Stimulated activated CD4-positive, alpha-beta T cell treated with anti-CD3 and anti-CD28 coated beads, Interleukin-1b, Interleukin-23, amount 100 ng/mL, for 1 hour (primary cell): ENCODE measurements around the gene WDTC1.

ENCODE experiments used
- DNase-seq, 2 donors: peaks; one replicate each; pipeline ENCODE4 v3.0.0-alpha.2; 2020; ENCODE audit warnings: low read depth in 2 of 2

WDTC1 gene

DNA sequence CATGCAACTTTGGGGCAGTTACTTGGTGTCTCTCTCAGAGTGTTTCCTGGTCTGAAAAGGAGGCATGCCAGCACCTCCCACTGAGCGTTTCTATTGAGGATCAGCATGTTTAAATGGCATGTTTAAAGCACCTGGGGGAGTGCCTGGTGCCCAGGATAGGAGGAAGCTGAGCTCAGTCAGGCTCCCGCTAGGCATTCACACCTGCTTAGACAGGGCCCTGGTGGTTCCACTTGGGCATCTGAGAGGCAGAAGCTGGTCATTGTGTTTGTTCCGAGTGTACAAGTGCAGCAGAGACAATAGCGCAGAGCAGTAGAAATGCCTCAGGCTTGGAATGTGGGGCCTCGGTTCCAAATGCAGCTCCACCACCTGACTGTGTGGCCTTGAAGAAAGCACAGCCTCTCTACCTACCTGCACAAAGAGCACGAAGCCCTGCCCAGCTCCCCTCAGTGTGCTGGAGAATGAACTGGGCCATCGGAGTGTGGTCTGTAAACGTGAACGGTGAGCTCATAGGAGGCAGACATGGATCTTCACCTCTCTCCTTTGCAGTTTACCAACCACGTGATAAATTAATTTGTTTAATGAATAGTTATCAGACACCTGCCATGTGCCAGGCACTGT, 67.3 kb downstream of the WDTC1 start:
- no peak for DNase-seq

DNA sequence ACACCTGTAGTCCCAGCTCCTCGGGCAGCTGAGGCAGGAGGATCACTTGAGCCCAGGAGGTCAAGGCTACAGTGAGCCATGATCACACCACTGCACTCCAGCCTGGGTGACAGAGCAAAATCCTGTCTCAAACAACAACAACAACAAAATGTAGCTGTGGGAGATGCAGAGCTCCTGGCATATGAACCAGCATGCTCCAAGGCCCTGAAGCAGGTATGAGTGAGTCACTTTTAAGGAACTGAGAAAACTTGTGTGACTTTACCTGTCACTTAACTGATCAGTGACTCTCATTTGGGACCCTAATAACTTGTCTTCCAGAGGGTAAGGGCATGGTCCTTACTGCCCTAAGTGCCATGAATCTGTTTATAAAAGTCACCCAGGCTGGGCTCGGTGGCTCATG, 68.2 kb downstream of the WDTC1 start:
- DNase-seq = no peak

DNA sequence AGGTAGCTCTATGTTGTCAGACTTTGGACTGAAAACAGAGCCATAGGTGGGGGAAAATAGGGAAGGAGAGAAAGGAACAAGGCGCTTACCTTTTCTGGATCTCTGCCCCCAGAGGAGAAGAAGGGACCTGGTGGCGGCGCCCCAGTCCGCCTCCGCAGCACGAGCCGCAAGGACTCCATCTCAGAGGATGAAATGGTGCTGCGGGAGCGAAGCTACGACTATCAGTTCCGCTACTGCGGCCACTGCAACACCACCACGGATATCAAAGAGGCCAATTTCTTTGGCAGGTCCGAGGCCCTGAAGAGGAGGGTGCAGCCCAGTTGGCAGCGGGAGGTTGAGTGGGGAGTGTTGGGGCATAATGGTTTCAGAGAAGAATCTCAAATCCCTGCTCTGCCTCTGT, 69.1 kb downstream of the WDTC1 start:
- DNase-seq = no peak

DNA sequence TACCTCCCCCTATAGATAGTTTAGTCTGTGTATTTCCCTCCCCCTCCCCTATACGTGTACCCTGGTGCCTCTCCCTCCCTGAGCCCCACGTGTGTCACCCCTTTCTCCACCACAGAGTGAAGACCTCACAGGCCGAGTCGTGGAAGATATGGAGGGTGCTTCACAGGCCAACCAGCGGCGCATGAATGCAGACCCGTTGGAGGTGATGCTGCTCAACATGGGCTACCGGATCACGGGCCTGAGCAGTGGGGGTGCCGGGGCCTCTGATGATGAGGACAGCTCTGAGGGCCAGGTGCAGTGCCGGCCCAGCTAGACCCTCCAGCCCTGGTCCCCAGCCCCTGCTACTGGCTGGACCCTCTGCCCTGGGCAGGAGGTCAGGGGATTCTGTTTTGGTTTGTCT, 71.6 kb downstream of the WDTC1 start:
- no peak for DNase-seq

DNA sequence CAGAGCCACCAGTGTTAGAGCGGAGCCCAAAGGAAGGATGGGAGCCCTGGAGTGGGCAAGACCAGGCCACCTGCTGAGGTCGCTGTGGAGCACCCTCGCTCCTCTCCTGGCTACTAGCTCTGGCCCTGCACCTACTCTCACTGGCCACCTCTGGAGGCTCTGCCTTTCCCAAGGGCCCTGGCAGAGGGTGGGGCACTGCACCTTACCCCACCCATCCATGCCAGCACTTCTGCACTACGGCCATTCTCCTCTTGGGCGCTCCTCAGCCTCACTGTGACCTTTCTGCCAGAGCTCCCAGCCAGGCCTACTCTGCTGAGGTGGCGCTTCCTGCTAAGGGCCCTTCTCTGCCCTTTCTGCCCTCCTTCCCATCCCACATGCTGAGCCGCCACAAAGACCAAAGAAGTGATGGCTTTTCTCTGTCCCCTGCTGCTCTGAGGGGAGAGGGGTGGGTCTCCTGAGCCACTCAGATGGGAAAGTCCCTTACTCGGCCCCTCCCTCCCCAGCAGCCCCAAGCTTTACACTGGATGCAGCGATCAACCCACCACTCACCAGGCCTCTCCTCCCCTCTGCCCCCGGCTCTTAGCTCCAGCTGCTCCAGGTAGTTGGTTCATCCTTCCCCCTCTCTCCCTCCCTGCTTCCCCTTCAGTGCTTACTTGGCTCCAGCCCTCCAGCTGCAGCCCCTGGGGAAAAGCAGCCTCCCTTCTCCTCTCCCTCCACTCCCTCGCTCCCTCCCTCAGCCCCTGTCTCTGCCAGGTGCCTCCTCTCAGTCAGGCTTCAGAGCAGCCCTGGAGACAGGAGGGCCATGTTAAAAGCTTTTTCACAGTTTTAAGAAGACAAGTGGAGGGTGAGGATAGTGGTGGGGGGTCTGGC, 72.7 kb downstream of the WDTC1 start:
- DNase-seq = no peak

DNA sequence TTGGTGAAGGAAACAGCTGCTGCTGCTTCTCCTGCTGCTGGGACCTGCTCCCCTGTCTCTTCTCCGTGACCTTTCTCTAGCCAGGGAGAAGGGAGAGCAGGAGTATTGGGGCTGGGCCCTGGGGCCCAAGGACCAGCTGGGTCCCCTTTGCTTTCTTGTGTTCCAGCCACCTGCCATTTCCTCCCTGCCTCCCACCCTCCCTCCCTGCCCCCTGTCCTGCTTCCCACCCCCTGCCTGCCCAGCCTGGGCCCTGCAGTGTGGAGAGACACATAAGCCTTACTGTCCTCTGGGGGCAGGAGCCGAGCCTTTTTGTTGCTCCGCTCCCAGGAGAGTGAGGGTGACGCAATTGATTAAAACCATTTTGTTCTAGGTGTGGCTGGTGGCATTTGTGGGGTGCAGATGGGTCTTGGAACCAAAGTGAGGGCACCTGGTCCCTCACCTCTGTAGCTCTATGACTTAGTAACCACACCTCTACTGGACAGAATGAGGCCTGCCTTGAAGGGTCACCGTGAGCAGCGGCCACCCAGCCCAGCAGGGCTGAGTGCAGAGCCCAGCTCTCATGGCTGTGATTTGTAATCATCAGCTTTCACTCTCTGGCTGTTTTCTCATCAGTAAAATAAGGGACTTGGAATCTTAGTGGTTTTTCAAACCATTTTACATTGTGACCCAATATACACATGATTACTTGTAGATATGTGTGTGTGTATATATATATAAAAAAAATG, 73.6 kb downstream of the WDTC1 start:
- no peak for DNase-seq

DNA sequence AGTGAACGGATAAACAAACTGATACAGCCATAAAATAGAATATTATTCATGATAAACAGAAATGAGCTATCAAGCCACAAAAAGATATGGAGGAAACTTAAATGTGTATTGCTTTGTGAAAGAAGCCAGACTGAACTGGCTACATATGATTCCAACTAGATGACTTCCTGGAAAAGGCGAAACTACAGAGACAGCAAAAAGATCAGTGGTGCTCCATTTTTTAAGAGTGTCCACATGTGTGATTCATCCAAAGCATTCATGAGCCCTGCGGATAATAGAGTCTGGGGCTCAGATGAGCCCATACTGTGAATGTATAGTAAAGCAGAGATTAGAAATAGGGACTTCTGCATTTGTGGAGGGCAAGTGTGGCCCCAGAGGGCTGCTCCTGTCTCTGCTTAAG, 79.7 kb downstream of the WDTC1 start:
- DNase-seq = no peak

DNA sequence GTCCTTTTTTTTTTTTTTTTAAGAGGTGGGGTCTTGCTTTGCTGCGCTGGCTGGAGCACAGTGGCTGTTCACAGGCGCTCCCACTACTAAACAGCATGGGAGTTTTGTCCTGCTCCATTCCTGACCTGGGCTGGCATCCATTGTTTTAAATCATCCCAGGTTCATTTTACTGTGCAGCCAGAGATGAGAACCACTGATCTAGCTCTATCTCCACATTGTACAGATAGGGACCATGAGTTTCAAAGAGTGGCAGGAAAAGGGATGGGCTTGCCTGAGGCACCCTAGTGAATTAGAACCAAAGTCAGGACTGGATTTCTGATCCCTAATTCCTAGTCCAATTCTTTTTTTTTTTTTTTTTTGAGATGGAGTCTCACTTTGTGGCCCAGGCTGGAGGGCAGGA, 80.3 kb downstream of the WDTC1 start:
- no peak for DNase-seq

DNA sequence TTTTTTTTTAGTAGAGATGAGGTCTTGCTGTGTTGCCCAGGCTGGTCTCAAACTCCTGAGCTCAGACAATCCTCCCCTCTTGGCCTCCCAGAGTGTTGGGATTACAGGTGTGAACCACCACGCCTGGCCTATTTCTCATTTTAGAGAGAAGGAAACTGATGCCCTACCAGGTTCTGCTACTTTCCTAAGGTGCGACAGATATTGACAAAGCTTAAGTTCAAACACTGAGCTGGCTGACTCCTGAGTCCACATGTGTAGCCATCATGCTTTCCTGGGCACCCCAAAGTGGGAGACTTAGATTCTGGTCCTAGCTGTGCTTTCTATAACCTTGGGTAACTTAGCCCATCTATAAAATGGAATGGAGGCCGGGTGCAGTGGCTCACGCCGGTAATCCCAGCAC, 82.4 kb downstream of the WDTC1 start:
- DNase-seq = no peak

DNA sequence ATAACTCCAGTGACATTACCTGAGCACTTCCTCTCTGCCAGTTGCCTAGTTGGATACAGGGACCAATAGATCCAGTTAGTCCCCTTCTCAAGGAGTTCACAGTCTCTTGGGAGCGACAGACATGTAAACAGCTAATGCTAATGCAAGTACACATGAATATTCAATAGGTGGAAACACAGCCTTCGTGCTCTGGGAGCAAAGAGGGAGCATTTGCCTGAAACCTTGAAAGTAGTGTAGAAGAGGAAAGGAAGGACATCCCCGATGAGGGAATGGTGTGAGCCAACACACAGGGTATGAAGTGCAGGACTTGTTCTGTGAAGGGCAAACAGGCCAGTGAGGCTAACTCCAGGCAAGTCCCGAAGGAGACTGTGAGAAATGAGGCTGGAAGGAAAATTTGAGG, 83.7 kb downstream of the WDTC1 start:
- DNase-seq = no peak

DNA sequence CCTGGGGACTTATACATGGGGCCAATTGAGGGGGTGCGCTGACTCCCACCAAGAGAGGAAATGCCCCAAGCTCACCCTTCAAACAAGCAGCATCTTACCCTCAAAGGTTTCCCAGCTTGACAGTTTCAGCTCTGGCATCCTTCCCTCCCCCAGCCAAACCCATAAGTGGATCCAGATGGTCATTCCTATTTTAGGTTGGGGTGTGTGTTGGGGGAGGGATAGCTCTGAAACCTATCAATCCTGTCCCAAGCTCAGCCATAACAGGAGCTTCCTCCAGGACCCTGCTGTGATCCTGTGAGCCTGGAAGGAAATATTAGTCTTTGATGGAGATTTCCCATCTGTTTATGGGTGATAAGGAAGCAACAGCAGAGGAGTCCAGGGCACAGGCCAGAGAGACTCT, 84.2 kb downstream of the WDTC1 start:
- DNase-seq = no peak

DNA sequence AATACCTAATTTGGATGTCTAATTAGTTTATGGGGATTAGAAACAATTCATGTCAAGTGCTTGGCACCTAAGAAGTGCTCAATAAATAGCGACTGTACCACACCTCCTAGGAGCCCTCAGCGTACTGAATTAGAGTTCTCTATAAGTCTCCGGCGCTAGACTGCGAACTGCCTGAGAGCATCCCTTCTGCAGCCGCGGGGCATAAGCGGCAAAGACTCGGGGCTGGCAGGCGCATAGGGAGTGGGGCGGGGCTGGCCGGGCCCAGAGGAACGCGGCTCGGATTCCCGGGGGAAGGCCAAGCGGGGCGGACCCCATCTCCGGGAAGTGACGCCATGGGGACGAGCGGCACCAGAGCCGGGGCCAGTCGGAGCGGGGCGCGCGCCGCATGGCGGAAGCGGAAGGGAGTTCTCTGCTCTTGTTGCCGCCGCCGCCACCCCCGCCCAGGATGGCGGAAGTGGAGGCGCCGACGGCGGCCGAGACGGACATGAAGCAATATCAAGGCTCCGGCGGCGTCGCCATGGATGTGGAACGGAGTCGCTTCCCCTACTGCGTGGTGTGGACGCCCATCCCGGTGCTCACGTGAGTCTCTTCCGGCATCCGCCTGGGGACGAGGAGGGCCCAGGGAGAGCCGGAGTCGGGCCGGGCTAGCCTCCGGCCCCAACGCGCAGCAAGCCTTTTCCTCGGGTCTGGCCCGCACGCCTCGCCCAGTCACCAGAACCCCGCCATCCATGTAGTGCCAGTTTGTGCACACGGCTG, 87.6 kb downstream of the WDTC1 start, which contains the start of gene TMEM222:
Gene TMEM222, plus strand, starts transcription at position 351 of the 756 bp plus-strand sequence. Its CDS starts 35 bp downstream, at position 386.
- peak; percentile 91 to 93 for DNase-seq

DNA sequence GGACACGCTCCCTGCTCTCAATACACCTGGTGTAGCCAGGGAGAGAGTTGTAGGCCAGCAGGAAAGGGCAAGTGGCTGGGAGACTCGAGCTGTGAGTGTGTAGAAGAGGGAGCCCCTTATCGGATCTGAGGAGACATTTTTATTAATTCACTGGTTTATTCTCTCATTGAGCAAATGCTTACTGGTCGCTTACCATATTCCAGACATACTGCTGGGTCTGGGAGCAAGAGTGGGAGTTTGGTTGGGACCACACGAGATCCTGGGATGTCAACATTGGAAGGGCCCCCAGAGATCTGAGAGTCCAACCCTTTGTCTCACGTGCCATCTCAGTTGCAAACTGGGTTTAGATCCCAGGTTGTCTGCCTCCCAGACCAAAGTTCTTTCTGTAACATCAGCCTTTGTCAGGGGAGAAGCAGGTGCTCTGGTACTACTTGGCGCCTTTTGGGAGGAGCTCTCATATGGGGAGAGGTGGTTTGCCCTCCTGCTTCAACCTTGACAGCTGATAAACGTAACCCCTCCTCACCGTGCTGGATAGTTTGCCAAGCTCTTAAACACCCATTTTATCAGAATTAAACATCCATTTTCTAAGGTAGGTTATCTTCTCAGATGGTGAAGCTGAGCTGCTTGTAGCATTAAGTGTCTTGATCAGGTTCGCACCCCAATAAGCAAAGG, 88.3 kb downstream of the WDTC1 start:
- DNase-seq = no peak

DNA sequence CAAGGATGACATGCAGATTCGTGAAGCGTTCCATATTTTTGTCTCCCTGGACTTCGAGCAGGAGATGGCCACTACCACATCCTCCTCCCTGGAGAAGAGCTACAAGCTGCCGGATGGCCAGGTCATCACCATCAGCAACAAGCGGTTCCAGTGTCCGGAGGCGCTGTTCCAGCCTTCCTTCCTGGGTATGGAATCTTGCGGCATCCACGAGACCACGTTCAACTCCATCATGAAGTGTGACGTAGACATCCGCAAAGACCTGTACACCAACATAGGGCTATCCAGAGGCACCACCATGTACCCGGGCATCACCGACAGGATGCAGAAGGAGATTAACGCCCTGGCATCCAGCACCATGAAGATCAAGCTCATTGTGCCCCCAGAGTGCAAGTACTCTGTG, 90.9 kb downstream of the WDTC1 start:
- no peak for DNase-seq

DNA sequence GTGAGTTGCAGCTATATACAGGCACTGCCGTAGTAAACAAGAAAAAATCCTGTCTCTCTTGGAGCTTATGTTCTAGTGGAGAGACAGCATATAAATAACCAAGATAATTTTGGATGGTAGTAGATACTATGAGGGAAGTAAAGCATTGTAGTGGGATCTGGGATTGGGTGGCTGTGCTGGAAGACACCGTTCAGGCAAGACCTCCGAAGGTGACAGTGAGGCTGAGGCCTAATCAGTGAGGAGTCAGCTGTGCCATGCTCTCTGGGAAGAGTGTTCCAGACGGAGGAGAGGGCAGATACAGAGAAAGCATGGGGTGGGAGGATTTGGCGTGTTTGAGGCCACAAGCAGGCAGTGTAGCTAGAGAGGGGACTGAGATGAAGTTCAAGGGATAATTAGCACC, 93.5 kb downstream of the WDTC1 start:
- no peak for DNase-seq

DNA sequence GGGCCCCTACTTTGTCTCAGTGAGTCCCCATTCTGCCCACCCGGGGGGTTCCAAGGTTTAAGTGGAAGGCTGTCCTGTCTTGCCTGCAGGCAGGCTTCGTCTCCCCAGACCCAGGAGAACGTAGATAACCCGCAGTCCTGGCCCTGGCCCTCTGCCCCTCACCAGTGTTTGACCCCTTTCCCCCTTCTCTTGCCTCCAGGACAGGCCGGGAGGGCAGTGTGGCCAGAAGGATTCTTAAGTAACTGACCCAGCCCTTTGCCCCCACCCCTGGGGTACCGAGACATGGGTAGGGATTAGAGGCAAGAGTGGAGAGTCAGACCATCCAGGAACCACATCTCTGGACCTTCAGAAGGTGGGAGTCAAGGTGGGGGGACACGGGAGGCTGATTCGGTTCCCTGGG, 96.4 kb downstream of the WDTC1 start:
- no peak for DNase-seq

DNA sequence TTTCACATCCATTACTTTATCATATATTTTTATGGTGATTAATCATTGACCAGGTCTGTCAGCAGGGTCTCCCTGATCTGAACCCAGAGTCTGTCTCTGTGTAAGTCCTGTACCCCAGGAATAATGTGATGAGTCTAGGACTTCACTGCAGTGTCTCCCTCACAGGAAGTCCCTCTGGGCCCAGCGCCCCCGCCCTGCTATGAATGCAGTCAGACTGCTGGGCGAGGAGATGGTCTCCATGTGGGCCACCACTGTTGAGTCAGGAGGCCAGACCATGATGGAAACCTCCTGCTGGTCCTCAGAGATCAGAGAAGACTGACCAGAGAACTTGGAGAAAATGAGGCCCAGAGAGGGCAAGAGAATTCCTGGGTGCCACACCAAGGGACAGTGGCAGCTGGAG, 97.0 kb downstream of the WDTC1 start:
- DNase-seq = no peak

DNA sequence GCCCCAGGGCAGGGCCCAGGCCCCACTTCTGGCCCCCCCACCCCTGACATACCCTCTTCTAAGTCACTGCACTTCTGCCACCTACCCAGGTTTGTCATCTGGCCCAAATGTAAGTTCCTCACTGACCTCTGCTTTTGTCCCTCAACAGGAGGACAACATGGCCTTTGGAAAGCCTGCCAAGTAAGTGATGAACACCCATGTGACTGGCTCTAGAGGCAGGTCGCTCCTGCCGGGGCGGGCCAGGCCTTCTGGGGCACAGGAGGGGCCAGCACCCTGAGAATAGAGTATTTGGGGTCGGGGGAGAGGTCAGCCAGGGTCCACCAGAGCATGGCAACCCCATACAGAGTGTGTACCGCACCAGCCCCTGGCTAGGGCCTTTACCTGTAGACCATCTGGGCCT, 97.5 kb downstream of the WDTC1 start:
- DNase-seq = no peak

DNA sequence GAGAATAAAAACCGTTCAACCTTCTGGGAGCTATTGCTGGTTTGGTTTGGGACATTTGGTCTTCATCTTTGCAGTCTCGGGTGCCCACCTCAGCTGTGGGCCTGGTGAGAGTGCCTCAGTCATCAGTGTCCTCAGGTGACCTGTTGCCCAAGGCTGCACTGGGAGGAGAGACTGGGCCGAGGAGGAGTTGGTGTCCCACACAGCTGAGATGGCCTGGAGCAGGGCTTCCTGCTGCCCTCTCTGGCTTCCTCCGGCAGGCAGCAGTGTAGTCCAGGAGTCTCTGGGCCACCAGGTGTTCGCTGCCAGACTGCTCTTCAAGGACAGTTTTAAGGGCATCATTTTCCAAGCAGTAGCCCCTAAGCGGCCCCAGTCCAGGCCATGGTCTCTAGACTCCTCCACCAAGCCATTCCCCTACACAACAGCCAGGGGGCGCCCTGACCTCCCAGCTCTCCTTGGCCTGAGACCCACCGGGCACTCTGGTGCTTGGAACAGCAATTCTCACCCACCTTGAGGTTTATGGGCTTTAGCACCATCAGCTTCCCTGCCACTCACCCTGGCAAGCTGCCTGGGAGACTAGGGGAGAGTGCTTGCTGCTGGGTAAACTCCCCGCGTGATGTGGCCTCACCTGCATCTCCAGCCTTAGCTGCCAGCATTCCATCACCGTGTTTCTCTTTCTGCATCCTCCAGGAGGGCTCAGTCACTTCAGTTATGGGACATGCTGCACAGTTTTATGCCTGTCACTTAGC, 98.3 kb downstream of the WDTC1 start:
- no peak for DNase-seq

DNA sequence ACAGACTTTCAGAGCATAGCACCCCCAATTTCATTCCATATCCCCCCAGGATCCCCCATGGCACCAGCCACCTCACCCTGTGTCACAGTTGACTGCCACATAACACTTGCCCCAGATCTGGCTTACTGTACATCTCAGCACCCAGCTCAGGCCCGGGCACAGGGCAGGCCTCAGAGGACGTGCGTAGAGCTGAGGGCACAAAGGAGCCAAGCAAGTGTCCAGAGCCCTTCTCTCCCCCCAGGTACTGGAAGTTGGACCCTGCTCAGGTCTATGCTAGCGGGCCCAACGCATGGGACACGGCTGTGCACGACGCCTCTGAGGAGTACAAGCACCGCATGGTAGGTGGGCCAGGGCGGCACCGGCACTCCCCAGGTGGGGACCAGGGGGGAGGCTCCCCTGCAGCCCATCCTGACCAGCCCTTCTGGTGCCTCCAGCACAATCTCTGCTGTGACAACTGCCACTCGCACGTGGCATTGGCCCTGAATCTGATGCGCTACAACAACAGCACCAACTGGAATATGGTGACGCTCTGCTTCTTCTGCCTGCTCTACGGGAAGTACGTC, 99.4 kb downstream of the WDTC1 start:
- DNase-seq = no peak
